ENCODE results near the gene KLF14. TPM values are rescaled to one million over a fixed set of nuclear protein-coding genes. Genes with fewer than 3 reads are reported as not detected.
"Not testable (repeated sequence)": the region's sequence is repeated elsewhere in the genome, so short reads cannot be mapped to it uniquely, and the experiment has no call there.

KLF14 gene
- total and polyA plus RNA-seq, 2 experiments from 2014 or later, result 0.16 TPM; not detected in 1

GRCh38 chr7:130768854-130769253 lies 34.8 kb upstream of the KLF14 start:
- WGBS (ENCODE audit: low lambda C conversion rate, missing lambda C conversion rate), result 93% methylated on average over 1 of the region's 1 CpG
- Histone ChIP-seq H3K4me2 (no peak overlapping the region), H3K9me3 (ENCODE audit: low read depth) (no peaks in the 10 kb centered on the region), H3K27me3 (no peaks in the 10 kb centered on the region), H3K27ac (no peak overlapping the region), H2AFZ (no peak overlapping the region), H4K20me1 (ENCODE audit: insufficient read depth, poor library complexity, severe bottlenecking) (no peaks in the 10 kb centered on the region), H3K79me2 (no peaks in the 10 kb centered on the region), H3K4me3 (no peak overlapping the region), H3K9me2 (replicated peaks; ENCODE audit: insufficient read depth) (no peaks in the 10 kb centered on the region), H3K36me3 (replicated peaks; ENCODE audit: insufficient read depth, low read depth) (no peaks in the 10 kb centered on the region), H3K4me1 (ENCODE audit: insufficient read depth) (no peaks in the 10 kb centered on the region)
- DNase-seq (ENCODE audit: low spot score), result no peak
- TF ChIP-seq EZH2 (IDR thresholded peaks at IDR 0.05; ENCODE audit: borderline replicate concordance) (no peak), EZH2phosphoT487 (IDR thresholded peaks at IDR 0.05; ENCODE audit: low read depth, severe bottlenecking, unreplicated experiment) (no peak), CTCF (IDR thresholded peaks at IDR 0.05; ENCODE audit: poor library complexity) (no peak)

- H3K4me3 ChIP-seq; H3K4me2 ChIP-seq; H3K36me3 ChIP-seq (replicated peaks; ENCODE audit: insufficient read depth, low read depth); H3K4me1 ChIP-seq (ENCODE audit: insufficient read depth); H2AFZ ChIP-seq; DNase-seq (ENCODE audit: low spot score); H3K9me2 ChIP-seq (replicated peaks; ENCODE audit: insufficient read depth); H4K20me1 ChIP-seq (ENCODE audit: insufficient read depth, poor library complexity, severe bottlenecking); H3K9me3 ChIP-seq (ENCODE audit: low read depth); H3K27ac ChIP-seq; H3K79me2 ChIP-seq; H3K27me3 ChIP-seq: not testable (repeated sequence)
- 73% methylated on average over 4 of the region's 4 CpGs for WGBS (ENCODE audit: low lambda C conversion rate, missing lambda C conversion rate)
Measured at GRCh38 chr7:130764569-130764968, 30.6 kb upstream of the KLF14 start.

GRCh38 chr7:130758429-130759056 lies 24.5 kb upstream of the KLF14 start:
- Histone ChIP-seq H4K20me1 (ENCODE audit: insufficient read depth, poor library complexity, severe bottlenecking) (no peaks in the 10 kb centered on the region), H3K36me3 (replicated peaks; ENCODE audit: insufficient read depth, low read depth) (no peaks in the 10 kb centered on the region), H3K9me3 (ENCODE audit: low read depth) (no peaks in the 10 kb centered on the region), H3K4me1 (ENCODE audit: insufficient read depth) (no peaks in the 10 kb centered on the region), H3K9me2 (replicated peaks; ENCODE audit: insufficient read depth) (no peaks in the 10 kb centered on the region), H3K4me2 (no peak overlapping the region), H3K27me3 (no peaks in the 10 kb centered on the region), H3K4me3 (no peak overlapping the region), H3K27ac (no peak overlapping the region), H3K79me2 (no peaks in the 10 kb centered on the region), H2AFZ (no peak overlapping the region)
- no peak for TF ChIP-seq EZH2 (IDR thresholded peaks at IDR 0.05; ENCODE audit: borderline replicate concordance)
- TF ChIP-seq CTCF (IDR thresholded peaks at IDR 0.05; ENCODE audit: poor library complexity), result peak; percentile 80
- no peak for TF ChIP-seq EZH2phosphoT487 (IDR thresholded peaks at IDR 0.05; ENCODE audit: low read depth, severe bottlenecking, unreplicated experiment)
- peak; percentile 68 for DNase-seq (ENCODE audit: low spot score)
- 2% methylated on average over 2 of the region's 2 CpGs for WGBS (ENCODE audit: low lambda C conversion rate, missing lambda C conversion rate)

GRCh38 chr7:130756316-130756715 lies 22.3 kb upstream of the KLF14 start:
- H3K79me2 ChIP-seq, result no peaks in the 10 kb centered on the region
- no peak for DNase-seq (ENCODE audit: low spot score)
- no peaks in the 10 kb centered on the region for H3K27me3 ChIP-seq
- no peaks in the 10 kb centered on the region for H3K9me2 ChIP-seq (replicated peaks; ENCODE audit: insufficient read depth)
- no peak overlapping the region for H3K27ac ChIP-seq
- no peaks in the 10 kb centered on the region for H4K20me1 ChIP-seq (ENCODE audit: insufficient read depth, poor library complexity, severe bottlenecking)
- no peak overlapping the region for H3K4me2 ChIP-seq
- TF ChIP-seq EZH2phosphoT487 (IDR thresholded peaks at IDR 0.05; ENCODE audit: low read depth, severe bottlenecking, unreplicated experiment) (no peak), CTCF (IDR thresholded peaks at IDR 0.05; ENCODE audit: poor library complexity) (no peak), EZH2 (IDR thresholded peaks at IDR 0.05; ENCODE audit: borderline replicate concordance) (no peak)
- H3K9me3 ChIP-seq (ENCODE audit: low read depth), result no peaks in the 10 kb centered on the region
- H3K4me3 ChIP-seq, result no peak overlapping the region
- H2AFZ ChIP-seq, result no peak overlapping the region
- H3K4me1 ChIP-seq (ENCODE audit: insufficient read depth), result no peaks in the 10 kb centered on the region
- H3K36me3 ChIP-seq (replicated peaks; ENCODE audit: insufficient read depth, low read depth), result no peaks in the 10 kb centered on the region
- WGBS (ENCODE audit: low lambda C conversion rate, missing lambda C conversion rate), result 73% methylated on average over 2 of the region's 2 CpGs
